Stomach smooth muscle (tissue), 2 donors: ENCODE data around the gene PRPF40A.
A peak's percentile ranks its signal among the peaks of the same experiment; 100 is the strongest.
"Not testable (repeated sequence)": the region's sequence is repeated elsewhere in the genome, so short reads cannot be mapped to it uniquely, and the experiment has no call there.

Source experiments
- H3K27ac ChIP-seq: one replicate; pipeline ENCODE4 v1.7.0; 2013; ENCODE audit warnings: mild to moderate bottlenecking, low read length, inconsistent platforms
- H3K27me3 ChIP-seq, 2 donors: one replicate each; pipeline ENCODE4 v1.7.0; 2013; ENCODE audit warnings: low read length in 2 of 2; ENCODE audit not compliant: insufficient read depth in 2 of 2, control insufficient read depth in 1 of 2
- H3K36me3 ChIP-seq, 2 donors: one replicate each; pipeline ENCODE4 v1.7.0; 2013; ENCODE audit warnings: low read length in 2 of 2; ENCODE audit not compliant: control insufficient read depth in 2 of 2, insufficient read depth in 2 of 2
- H3K4me1 ChIP-seq: one replicate; pipeline ENCODE4 v1.7.0; 2013; ENCODE audit warnings: low read length; ENCODE audit not compliant: control insufficient read depth, insufficient read depth
- H3K4me3 ChIP-seq, 2 donors: one replicate each; pipeline ENCODE4 v1.7.0; 2013; ENCODE audit warnings: low read length in 2 of 2
- H3K9ac ChIP-seq, 2 donors: one replicate each; pipeline ENCODE4 v1.7.0; 2013; ENCODE audit warnings: low read length in 2 of 2, mild to moderate bottlenecking in 1 of 2
- H3K9me3 ChIP-seq, 2 donors: one replicate each; pipeline ENCODE4 v1.7.0; 2013; ENCODE audit warnings: low read length in 2 of 2; ENCODE audit not compliant: control insufficient read depth in 2 of 2
- donor health status: healthy.
- donor health status: Pancreatic carcinoma.

The PRPF40A gene

DNA sequence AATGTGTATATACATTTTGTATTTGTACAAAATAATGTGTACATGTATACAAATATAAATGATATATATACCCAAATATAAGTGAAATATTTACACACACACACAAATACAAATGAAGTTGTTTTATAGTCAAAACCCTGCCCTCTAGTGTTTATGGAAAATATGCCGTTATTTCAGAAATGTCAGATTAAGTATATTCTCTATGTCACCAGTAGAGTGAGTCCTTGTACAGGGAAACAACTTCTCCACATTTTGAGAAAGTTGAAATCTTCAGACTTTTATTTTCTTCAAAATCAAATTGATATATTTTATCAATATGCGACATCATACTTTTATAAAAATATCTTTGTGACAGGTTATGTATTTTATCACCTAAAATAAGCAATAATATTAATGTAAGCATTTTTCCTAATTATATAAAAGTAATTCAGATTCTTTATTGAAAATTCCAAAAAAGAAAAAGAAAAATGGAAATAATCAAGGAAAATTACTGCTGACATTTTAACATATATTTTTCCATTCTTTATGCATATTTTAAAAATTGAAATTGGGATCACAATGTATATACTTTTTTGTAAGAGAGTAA, 23.6 kb upstream of the PRPF40A start:
- no peak overlapping the region for H3K4me3 ChIP-seq
- H3K27ac ChIP-seq = no peak overlapping the region
- H3K27me3 ChIP-seq = no peaks in the 10 kb centered on the region
- no peak overlapping the region for H3K9ac ChIP-seq
- no peaks in the 10 kb centered on the region for H3K4me1 ChIP-seq
- H3K36me3 ChIP-seq = peaks cover 0 to 3% of the 10 kb centered on the region in 2 donors
- H3K9me3 ChIP-seq = no peaks in the 10 kb centered on the region

DNA sequence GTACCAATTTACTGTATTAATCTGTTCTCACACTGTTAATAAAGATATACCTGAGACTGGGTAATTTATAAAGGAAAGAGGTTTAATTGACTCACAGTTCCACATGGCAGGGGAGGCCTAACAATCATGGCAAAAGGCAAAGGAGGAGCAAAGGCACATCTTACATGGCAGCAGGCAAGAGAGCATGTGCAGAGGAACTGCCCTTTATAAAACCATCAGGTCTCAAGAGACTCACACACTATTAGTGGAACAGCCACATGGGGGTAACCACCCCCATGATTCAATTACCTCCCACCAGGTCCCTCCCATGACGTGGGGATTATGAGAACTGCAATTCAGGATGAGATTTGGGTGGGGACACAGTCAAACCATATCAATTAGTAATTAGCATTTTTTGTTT, 22.4 kb upstream of the PRPF40A start:
- not testable (repeated sequence) for H3K27me3 ChIP-seq, H3K4me3 ChIP-seq, H3K9ac ChIP-seq, H3K36me3 ChIP-seq, H3K4me1 ChIP-seq, H3K27ac ChIP-seq, H3K9me3 ChIP-seq

DNA sequence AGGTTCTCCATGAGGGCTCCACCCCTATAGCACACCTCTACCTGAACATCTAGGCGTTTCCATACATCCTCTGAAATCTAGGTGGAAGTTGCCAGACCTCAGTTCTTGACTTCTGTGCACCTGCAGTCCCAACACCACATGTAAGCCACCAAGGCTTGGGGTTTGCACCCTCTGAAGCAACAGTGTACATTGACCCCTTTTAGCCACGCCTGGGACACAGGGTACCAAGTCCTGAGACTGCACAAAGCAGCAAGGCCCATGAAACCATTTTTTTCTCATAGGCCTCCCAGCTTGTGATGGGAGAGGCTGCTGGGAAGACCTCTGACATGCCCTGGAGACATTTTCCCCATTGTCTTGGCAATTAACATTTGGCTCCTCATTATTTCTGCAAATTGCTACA, 21.2 kb upstream of the PRPF40A start:
- Histone ChIP-seq H3K27ac (no peak overlapping the region), H3K9me3 (no peaks in the 10 kb centered on the region), H3K4me3 (no peak overlapping the region), H3K36me3 (peaks cover 0 to 3% of the 10 kb centered on the region in 2 donors), H3K9ac (no peak overlapping the region), H3K27me3 (no peaks in the 10 kb centered on the region), H3K4me1 (no peaks in the 10 kb centered on the region)

DNA sequence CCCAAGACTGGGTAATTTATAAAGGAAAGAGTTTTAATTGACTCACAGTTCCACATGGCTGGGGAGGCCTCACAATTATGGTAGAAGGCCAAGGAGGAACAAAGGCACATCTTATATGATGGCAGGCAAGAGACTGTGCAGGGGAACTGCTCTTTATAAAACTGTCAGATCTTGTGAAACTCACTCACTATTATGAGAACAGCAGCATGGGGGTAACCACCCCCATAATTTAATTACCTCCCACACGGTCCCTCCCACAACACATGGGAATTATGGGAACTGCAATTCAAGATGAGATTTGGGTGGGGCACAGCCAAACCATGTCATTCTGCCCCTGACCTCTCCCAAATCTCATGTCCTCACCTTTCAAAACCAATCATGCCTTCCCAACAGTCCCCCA, 20.2 kb upstream of the PRPF40A start:
- H3K9ac ChIP-seq, H3K4me1 ChIP-seq, H3K9me3 ChIP-seq, H3K36me3 ChIP-seq, H3K27ac ChIP-seq, H3K4me3 ChIP-seq, H3K27me3 ChIP-seq: not testable (repeated sequence)

DNA sequence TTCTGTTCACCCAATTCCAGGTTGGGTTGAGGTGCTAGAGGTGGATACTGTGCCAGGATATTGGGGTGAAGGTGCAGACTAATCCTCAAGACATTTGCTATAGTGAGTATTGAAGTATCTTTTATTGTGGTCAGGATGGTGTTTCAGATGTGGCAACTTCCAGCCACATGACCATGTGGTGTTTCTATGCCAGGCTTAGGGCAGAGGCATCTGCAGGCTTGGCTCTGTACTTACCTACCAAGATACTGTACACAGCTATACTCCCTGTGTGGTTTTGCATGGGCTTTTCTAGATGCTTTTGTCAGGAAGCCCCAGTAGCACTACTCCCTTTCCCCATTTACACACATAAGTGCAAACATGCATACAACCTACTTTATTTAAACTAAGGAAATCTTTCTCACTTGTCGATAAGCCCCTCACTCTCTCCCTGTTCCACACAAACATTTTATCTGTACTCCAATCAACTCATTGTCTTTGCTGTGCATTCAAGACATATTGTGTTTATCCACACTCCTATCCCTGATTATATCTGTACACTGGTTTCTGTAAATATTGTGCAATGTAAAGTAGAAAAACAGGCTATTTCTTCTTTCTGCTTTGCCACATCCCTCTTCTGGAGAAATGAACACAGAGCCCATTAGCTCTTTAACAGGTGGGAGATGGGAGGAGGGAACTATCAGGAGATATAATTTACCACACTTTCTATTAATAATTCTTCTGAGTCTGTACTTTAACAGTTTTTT, 13.5 kb upstream of the PRPF40A start:
- Histone ChIP-seq H3K27me3 (no peaks in the 10 kb centered on the region), H3K9ac (no peak overlapping the region), H3K4me3 (no peak overlapping the region), H3K4me1 (no peaks in the 10 kb centered on the region), H3K9me3 (no peaks in the 10 kb centered on the region), H3K36me3 (no peaks in the 10 kb centered on the region), H3K27ac (no peak overlapping the region)

DNA sequence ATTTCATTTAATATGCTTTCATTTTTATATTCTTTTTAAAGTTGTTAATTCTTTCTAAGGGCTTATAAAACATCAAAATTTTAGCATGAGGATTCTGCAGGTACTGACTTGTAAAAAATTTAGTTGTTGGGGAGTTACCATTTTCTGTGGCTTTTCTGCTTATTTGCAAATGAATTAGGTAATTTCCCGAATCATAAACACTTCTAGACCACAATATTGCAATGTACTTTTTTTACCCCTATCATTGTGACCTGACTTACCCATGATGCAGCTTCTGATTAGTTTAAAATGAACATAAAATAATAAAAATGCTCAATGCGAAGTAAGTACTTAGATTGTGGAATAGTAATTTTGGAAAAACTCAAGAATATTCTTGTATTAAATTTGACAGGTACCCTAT, 12.6 kb upstream of the PRPF40A start:
- H3K36me3 ChIP-seq = no peaks in the 10 kb centered on the region
- H3K4me3 ChIP-seq = no peak overlapping the region
- H3K27me3 ChIP-seq = no peaks in the 10 kb centered on the region
- no peak overlapping the region for H3K9ac ChIP-seq
- no peaks in the 10 kb centered on the region for H3K4me1 ChIP-seq
- H3K27ac ChIP-seq = no peak overlapping the region
- no peaks in the 10 kb centered on the region for H3K9me3 ChIP-seq

DNA sequence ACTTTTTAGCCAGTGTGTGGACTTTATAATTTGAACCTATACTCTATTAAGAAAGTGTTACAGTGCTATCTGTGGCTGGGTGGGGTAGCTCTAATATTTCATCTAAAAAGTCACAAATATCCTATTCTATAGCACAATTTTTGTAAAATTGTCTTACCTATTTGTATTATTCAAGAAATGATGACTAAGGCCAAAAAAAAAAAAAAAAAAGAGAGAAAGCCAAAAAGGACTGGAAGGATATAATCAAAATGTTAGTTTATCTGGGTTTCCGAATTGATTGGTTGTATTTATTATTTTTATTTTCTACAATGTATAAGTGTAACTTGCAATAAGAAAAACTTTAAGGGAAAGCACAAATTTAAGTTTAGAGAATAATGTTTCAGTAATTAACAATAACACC, 6.7 kb upstream of the PRPF40A start:
- Histone ChIP-seq H3K27me3 (no peaks in the 10 kb centered on the region), H3K9me3 (no peaks in the 10 kb centered on the region), H3K4me1 (peaks cover 2% of the 10 kb centered on the region), H3K36me3 (peaks cover 0 to 3% of the 10 kb centered on the region in 2 donors), H3K4me3 (no peak overlapping the region), H3K27ac (no peak overlapping the region), H3K9ac (no peak overlapping the region)

DNA sequence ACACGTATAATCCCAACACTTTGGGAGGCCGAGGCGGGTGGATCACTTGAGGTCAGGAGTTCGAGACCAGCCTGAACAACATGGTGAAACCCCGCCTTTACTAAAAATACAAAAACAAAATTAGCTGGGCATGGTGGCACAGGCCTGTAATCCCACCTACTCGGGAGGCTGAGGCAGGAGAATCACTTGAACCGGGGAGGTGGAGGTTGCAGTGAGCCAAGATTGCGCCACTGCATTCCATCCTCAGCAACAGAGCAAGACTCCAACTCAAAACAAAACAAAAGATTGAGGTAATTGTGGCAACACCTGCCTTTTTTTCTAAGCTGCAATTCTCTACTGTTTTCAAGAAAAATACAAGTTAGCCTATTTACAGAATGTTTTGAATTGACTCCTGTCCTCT, 5.4 kb upstream of the PRPF40A start:
- H3K27ac ChIP-seq, H3K27me3 ChIP-seq, H3K9ac ChIP-seq, H3K36me3 ChIP-seq, H3K9me3 ChIP-seq, H3K4me1 ChIP-seq, H3K4me3 ChIP-seq: not testable (repeated sequence)

DNA sequence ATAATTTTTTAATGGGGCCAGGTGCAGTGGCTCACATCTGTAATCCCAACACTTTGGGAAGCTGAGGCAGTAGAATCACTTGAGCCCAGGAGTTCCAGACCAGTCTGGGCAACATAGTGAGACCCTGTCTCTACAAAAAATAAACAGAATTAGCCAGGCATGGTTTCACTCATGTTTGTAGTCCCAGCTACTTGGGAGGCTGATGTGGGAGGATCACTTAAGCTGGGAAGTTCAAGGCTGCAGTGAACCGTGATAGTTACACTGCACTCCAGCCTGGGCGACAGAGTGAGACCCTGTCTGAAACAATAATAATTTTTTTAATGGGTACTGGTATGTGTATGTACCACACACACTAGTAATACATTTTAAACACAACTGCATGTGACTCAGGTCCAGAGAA, 3.5 kb upstream of the PRPF40A start:
- H3K4me3 ChIP-seq = no peak overlapping the region
- H3K9ac ChIP-seq = no peak overlapping the region
- H3K4me1 ChIP-seq = peaks cover 7% of the 10 kb centered on the region
- H3K27me3 ChIP-seq = no peaks in the 10 kb centered on the region
- peaks cover 0 to 3% of the 10 kb centered on the region in 2 donors for H3K36me3 ChIP-seq
- H3K27ac ChIP-seq = no peak overlapping the region
- H3K9me3 ChIP-seq = no peaks in the 10 kb centered on the region

DNA sequence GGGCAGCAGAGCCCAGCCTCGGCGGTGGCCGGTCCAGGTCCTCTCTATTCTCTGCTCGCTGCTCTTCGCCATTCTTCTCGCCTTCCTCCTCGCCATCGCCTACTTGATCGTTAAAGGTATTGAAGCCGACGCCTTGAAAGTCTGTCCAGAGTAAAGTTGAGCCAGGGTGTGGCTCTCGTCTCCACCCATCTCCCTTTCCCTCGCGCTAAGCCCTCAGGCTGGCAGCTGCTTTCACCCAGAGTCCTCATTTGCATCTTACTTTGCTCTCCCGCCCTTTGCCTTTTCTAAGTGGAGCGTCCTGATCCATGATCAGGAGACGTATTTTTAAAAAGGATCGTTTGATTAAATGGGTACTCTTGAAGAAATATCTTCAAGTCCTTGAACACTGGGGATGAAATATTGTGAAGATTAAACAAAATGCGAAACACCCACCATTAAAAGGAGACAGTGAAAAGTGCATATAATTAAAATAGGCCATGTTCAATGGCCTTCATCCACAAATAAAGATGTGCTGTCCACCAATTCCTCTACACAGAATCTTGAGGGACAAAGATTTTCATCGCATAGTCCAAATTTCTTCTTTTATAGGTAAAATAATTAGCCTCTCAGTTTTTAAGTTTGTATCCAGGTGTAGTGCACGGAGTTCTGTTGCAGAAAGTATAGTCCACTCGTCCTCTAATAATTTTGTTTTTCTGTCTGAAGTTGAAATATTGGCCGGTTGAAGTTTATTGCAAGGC, 1.8 kb upstream of the PRPF40A start:
- peak overlapping the region; percentile 79 to 96 for H3K4me3 ChIP-seq
- H3K36me3 ChIP-seq = peaks cover 0 to 3% of the 10 kb centered on the region in 2 donors
- H3K4me1 ChIP-seq = peaks cover 7% of the 10 kb centered on the region
- H3K9ac ChIP-seq = peak overlapping the region; percentile 66 to 90
- H3K27ac ChIP-seq = peak overlapping the region; percentile 94
- no peaks in the 10 kb centered on the region for H3K27me3 ChIP-seq
- H3K9me3 ChIP-seq = no peaks in the 10 kb centered on the region
